ENCODE measurements around the gene ZNF430.

Gene ZNF430

DNA sequence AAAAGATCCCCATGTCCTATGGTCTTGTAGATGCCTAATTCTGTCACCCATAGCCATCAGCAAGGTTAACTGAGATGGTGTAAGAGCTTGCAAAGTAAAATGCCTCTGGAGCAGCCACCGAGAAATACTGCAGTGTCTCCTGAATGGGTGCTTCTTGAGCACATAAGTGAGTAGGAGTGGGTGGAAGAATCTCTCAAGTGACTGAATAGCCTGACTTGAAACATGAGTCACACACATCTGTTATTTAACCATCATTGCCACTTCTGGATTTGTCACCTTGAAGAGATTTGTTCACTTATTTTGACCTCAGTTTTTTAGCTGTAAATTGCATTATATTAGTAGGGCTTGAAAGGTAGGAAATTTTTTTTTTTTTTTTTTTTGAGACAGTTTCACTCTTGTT, 63.9 kb downstream of the ZNF430 start:
- no peak for DNase-seq (ENCODE audit: low read depth)
- no peak overlapping the region for H3K4me3 ChIP-seq (ENCODE audit: low read depth, low read length)
- TF ChIP-seq, protein P1, sequence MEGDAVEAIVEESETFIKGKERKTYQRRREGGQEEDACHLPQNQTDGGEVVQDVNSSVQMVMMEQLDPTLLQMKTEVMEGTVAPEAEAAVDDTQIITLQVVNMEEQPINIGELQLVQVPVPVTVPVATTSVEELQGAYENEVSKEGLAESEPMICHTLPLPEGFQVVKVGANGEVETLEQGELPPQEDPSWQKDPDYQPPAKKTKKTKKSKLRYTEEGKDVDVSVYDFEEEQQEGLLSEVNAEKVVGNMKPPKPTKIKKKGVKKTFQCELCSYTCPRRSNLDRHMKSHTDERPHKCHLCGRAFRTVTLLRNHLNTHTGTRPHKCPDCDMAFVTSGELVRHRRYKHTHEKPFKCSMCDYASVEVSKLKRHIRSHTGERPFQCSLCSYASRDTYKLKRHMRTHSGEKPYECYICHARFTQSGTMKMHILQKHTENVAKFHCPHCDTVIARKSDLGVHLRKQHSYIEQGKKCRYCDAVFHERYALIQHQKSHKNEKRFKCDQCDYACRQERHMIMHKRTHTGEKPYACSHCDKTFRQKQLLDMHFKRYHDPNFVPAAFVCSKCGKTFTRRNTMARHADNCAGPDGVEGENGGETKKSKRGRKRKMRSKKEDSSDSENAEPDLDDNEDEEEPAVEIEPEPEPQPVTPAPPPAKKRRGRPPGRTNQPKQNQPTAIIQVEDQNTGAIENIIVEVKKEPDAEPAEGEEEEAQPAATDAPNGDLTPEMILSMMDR (IDR thresholded peaks at IDR 0.05; ENCODE audit: low read depth, low read length, missing control alignments) = no peak
- in situ Hi-C loops (cut with HindIII; ENCODE audit: low sequenced_read_pairs) = no loop called here

DNA sequence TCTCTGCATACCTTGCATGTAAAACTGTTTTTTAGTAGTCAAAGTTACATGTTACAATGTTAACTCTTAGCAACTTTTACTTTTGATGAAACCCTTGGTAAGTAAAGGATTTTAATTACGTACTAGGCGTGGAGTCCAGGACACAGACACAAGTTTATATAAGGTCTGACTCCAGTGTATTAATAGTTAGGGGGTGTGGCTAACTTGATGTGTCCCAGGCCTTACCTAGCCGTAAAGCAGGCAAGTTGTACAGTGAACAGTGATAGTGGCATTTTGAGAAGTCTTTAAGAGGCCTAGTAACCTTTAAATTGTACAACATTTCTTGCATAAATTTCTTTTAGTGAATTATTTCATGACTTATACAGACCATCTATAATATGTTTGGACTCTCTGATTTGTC, 67.4 kb downstream of the ZNF430 start:
- TF ChIP-seq, protein P1 (IDR thresholded peaks at IDR 0.05; ENCODE audit: low read depth, low read length, missing control alignments) = no peak
- H3K4me3 ChIP-seq (ENCODE audit: low read depth, low read length) = no peak overlapping the region
- DNase-seq (ENCODE audit: low read depth) = no peak
- in situ Hi-C loops (cut with HindIII; ENCODE audit: low sequenced_read_pairs) = no loop called here

DNA sequence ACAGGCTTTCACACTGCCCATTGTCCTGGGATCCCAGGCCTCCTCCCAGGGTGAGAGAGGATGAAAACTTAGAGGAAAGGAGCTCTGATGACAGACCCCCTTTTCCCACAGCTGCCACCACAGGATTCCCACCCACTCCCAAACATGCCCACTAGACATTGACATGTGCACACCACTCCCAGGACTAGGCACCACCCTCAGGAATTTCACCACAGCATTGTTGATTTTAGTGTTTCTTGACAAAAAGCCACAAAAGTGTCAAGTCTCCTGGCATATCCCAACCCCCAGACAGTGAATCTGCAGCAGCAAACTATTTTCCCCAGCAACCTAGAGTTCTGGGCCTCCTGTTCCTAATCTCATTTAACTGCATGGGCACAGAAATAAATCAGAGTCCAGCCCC, 71.7 kb downstream of the ZNF430 start:
- no peak overlapping the region for H3K4me3 ChIP-seq (ENCODE audit: low read depth, low read length)
- in situ Hi-C loops (cut with HindIII; ENCODE audit: low sequenced_read_pairs) = no loop called here
- TF ChIP-seq, protein P1 (IDR thresholded peaks at IDR 0.05; ENCODE audit: low read depth, low read length, missing control alignments) = no peak
- DNase-seq (ENCODE audit: low read depth) = no peak

DNA sequence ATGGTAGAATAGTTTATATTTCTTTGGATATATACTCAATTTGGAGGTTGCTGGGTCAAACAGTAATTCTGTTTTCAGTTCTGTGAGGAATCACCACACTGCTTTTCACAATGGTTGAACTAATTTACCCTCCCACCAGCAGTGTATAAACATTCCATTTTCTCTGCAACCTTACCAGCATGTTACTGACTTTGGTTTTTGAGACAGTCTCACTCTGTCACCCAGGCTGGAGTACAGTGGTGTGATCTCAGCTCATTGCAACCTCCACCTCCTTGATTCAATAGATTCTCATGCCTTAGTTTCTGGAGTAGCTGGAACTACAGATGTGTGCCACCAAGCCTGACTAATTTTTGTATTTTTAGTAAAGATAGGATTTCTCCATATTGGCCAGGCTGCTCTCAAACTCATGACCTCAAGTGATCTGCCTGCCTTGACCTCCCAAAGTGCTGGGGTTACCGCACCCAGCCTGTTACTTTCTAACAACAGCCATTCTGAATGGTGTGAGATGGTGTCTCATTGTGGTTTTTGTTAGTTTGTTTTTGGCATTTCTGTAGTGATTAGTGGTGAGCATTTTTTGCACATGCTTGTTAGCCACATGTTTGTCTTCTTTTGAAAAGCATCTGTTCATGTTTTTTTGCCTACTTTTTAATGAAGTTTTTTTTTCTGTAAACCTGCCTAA, 74.0 kb downstream of the ZNF430 start:
- DNase-seq (ENCODE audit: low read depth) = no peak
- no peak overlapping the region for H3K4me3 ChIP-seq (ENCODE audit: low read depth, low read length)
- TF ChIP-seq, protein P1 (IDR thresholded peaks at IDR 0.05; ENCODE audit: low read depth, low read length, missing control alignments) = no peak
- in situ Hi-C loops (cut with HindIII; ENCODE audit: low sequenced_read_pairs) = no loop called here

DNA sequence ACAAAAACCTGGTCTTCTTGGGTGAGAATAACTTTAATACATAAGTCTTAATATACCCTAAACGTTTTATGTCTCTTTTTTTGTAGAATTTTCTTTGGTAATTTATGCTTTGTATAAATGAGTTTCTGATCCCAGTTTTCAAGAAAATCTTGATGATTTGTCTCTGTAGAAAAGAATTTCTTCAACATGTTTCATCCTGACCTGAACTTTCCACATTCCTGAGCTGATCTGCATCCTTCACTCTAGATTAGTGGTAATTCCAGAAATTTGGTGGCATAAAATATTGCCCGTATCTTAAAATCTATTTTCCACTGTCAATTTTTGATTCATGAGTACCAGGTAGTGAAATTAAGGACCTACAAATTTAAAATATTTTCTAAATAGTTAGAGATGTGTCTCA, 77.8 kb downstream of the ZNF430 start:
- DNase-seq (ENCODE audit: low read depth) = no peak
- in situ Hi-C loops (cut with HindIII; ENCODE audit: low sequenced_read_pairs) = no loop called here
- TF ChIP-seq, protein P1 (IDR thresholded peaks at IDR 0.05; ENCODE audit: low read depth, low read length, missing control alignments) = no peak
- no peak overlapping the region for H3K4me3 ChIP-seq (ENCODE audit: low read depth, low read length)

DNA sequence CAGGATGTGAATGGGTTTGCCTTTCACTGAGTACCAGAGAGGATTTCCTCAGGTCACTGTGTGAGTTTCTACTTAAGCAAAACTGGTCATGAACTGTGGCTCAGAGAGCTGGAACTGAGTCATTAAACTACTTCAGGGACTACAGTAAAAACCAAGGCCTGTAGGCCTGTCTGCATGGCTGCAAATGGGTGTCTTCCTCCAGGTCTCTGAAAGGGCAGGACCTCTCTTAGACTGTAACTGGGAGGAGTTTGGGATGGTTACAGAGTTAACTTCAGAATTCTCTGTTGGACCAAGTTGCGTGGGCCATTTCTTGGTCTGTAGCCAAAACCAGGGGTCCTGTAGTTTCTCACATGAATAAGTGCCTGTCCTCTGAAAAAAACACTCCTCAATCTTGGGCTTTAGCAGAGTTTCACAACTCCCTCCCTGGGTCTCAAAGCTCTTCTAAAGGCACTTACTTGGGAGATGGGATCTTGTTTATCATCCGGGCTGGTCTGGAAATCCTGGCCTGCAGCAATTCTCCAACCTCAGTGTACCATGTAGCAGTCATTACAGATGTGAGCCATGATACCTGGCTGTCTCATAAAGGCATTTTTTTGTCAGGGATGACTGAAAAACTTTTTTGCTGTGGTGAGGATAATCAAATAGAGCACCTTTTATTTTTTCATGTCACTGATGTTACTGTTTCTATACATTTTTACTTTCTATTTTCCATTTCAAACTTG, 81.2 kb downstream of the ZNF430 start:
- no peak for DNase-seq (ENCODE audit: low read depth)
- TF ChIP-seq, protein P1 (IDR thresholded peaks at IDR 0.05; ENCODE audit: low read depth, low read length, missing control alignments) = no peak
- H3K4me3 ChIP-seq (ENCODE audit: low read depth, low read length) = no peak overlapping the region
- in situ Hi-C loops (cut with HindIII; ENCODE audit: low sequenced_read_pairs) = no loop called here
